NCI-H1417 (cell line): ENCODE measurements around the gene SLC12A3.

ENCODE experiments used
- DNase-seq, 3 experiments: peaks; one replicate each; lab custom pipeline; 2025; lab: John Stamatoyannopoulos, UW

SLC12A3 gene

DNA sequence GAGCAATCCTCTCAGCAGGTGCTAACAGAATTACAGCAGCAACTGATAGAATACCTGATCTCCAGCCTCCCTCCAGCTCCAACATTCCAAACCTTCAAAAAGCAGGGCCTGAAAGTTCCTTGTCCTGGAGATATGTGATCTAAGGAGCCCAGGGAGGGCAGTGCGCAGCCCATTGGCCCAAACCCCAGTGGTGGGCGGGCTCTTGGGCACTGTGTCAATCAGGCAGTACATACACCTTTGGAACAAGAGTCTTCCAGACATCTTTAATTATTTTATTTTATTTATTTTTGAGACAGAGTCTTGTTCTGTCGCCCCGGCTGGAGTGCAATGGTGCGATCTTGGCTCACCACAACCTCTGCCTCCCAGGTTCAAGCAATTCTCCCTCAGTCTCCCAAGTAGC, 24.2 kb downstream of the SLC12A3 start:
- DNase-seq, result no peak

DNA sequence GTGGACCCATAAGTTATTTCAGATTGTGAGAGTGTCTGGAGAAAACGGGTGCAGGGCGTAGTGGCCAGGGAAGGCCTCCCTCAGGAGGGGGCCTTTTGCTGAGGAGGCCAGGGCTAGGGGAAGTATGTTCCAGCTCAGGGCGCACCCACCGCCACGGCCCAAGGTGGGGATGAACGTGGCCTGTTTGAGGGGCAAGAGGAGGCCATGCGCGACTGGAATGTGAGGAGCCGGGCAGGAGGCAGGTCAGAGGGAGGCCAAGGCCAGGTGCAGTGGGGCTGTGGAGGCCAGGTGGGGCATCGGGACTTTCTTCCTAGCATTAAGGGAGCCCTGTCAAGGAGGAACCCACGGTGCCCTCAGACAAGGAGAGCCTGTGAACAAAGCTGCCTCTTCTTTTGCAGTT, 26.7 kb downstream of the SLC12A3 start:
- no peak for DNase-seq

DNA sequence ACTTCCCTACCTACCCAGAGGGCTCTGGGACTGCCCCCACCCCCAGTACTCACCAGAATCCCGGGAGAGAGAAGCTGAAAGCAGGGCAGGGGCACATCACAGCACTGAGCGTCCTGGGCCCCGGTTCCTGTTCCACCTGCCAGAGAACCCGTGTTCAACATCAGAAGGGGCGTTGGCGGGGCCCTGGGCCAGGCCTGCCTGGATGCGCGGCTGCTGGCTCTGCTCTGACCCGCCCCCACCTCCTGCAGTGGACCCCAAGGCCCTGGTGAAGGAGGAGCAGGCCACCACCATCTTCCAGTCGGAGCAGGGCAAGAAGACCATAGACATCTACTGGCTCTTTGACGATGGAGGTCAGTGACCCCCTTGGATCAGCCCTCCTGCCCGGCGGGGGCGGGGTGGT, 27.7 kb downstream of the SLC12A3 start:
- DNase-seq, result no peak

DNA sequence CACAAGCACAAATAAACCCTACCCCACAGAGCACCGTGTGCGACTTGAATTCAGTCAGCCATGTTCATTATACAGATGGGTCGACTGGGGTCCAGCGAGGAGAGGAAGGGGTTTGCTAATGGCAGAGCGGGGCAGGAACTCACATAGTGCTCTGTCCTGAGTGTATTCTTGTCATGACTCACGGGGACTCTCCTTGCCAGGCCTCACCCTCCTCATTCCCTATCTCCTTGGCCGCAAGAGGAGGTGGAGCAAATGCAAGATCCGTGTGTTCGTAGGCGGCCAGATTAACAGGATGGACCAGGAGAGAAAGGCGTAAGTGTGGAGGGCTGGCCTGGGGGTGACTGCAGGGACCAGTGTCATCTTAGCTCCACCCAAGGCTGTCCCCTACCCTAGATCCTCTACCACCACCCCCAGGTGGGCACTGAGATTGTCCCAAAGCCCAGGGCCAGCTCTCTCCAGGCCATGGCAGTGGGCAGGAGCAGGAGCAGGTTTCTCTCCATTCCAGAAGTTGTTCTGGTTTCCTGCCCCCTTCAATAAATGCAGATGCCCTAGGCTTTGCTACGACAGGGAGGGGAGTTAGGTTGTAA, 29.4 kb downstream of the SLC12A3 start:
- DNase-seq, result no peak

DNA sequence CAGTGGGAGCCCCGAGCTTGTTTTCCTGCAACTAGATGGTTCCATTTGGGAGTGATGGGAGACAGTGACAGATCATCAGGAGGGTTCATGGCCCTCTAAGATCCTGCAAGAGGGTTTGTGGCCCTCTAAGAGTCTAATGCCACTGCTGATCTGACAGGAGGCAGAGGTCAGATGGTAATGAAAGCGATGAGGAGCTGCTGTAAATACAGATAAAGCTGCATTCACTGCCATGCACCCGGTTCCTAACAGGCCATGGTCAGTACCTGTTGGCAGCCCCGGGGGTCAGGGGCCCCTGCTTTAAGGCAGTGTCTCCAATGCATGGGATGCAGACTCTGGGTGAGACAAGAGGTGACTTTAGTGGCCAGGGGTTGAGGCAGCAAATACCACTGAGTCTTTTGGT, 30.8 kb downstream of the SLC12A3 start:
- DNase-seq, result no peak

DNA sequence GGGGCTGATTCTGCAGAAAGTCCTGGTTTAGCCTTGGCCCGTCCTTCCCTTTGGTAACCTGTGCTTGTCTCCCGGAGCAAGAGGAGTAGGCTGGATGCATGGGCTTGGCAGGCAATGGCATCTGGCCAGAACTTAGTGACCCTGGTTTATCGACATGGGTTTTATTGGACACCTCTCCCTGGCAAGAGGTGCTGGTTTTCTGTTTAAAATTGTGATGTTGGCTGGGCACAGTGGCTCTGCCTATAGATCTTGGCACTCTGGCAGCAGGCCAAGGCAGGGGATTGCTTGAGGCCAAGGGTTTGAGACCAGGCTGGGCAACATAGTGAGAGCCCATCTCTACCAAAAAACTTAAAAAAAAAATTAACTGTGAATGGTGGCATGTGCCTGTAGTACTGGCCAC, 31.2 kb downstream of the SLC12A3 start:
- DNase-seq, result no peak

DNA sequence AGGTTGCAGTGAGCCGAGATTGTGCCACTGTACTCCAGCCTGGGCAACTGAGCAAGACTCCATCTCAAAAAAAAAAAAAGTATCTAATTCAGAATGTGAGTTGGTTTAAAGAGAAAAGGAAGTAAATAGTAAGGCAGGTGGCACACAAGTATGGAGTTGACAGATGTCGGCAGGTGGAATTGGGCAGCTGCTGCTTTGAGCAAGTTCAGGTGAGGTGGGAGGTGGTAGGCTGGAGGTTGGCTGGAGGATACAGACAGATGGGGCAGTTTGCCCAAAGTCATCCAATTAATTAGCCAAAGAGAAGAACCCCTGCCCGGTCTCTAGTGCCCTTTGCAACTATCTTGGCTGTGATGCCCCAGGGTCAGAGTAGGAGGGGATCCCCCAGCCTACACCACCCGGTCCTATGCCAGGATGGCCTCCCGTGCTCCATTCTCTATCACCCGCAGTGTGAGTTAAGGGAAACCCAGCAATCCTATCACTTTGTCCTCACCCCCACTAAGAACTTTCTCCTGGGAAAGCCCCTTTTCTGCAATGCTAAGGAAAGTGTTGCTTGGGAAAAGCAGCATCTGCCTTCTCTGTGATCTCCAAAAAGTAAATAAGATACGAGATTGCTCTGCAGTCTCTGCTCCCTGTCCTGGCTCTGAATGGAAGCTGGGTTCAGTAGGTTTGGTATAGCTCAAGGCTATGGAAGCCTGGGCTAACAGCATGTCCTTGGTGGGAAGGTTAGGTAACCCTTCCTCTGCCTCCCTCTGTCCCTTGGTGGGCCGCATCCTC, 32.2 kb downstream of the SLC12A3 start:
- peak in 1 of 3 experiments; percentile 10 for DNase-seq

DNA sequence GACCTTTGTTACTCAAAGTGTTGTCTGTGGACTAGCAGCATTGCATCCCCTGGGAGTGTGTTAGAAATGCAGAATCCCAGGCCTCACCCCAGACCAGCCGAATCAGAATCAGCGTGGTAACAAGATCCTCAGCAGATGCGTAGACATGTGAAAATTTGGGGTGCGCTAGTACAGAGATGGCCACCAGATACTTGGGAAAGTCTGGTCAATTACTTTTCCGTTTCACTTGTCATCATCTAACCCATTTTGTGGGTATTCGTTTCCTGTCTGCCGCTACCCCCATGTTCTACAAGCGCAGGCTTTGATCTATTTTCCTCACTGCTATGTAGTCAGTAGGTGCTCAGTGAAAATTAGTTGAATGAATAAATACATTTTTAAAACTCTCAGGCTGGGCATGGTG, 33.8 kb downstream of the SLC12A3 start:
- DNase-seq, result no peak

DNA sequence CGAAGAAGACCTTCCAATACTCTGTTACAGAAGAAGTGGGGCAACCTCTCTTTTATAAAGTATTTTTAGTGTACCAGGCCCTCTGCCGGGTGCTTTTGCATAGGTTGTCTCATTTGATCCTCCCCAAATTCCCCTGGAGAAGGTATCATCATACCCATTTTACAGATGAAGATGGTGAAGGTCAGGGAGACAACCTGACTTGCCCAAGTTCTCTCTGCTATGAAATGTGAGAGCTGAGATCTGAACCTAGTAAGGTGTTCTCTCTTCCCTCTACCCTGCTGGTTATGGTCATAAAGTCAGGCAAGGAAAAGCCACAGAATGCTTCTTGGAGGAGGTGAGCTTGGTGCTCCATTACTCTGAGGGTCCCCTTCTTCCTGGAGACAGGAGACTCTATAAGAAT, 38.9 kb downstream of the SLC12A3 start:
- DNase-seq, result no peak

DNA sequence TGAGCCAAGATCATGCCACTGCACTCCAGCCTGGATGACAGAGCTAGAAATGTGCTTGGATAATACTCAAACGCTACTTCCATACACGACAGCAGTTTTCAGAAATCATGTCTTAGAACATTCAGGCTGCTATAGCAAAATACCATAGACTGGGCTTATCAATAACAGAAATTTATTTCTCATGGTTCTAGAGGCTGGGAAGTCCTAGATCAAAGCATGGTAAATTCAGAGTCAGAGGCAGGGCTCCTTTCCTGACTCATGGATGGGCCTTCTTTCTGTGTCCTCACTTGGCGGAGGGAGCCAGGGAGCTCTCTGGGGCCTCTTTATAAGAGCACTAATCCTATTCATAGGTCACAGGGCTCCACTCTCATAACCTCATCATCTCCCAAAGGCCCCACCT, 42.4 kb downstream of the SLC12A3 start:
- DNase-seq, result no peak

DNA sequence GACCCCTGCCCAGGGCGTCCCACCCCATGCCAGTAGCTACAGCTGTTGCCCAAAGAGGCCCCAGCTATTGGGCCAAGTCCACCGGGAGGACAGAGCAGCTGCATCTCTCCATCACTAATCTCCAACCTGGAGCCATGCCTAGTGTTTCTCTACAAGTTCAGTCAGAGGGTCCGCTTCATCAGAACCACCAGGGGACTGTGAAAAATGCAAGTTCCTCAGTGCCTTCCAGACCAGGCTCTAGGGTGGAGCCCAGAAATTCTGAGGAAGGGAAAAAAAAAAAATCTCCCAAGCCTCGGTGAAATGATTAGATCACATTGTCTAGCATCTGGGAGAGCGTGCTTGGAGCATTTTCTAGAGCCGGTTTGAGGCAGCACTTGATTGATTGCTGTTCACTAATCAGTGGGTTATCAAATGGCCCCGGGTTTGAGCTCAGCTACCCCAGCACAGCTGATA, 44.5 kb downstream of the SLC12A3 start:
- DNase-seq, result no peak

DNA sequence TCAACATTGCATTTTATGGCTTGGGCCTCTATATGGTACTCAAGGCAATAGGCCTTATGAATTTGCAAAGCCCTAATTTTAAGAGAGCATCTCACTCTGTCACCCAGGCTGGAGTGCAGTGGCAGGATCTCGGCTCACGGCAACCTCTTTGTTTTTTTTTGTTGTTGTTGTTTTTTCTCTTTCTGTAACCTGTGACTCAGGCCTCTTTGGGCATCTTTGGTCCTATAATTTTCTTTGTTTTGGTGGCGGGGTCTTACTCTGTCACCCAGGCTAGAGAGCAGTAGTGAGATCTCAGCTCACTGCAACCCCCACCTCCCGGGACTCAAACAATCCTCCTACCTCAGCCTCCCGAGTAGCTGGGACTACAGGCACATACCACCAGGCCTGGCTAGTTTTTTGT, 45.1 kb downstream of the SLC12A3 start:
- DNase-seq, result no peak

DNA sequence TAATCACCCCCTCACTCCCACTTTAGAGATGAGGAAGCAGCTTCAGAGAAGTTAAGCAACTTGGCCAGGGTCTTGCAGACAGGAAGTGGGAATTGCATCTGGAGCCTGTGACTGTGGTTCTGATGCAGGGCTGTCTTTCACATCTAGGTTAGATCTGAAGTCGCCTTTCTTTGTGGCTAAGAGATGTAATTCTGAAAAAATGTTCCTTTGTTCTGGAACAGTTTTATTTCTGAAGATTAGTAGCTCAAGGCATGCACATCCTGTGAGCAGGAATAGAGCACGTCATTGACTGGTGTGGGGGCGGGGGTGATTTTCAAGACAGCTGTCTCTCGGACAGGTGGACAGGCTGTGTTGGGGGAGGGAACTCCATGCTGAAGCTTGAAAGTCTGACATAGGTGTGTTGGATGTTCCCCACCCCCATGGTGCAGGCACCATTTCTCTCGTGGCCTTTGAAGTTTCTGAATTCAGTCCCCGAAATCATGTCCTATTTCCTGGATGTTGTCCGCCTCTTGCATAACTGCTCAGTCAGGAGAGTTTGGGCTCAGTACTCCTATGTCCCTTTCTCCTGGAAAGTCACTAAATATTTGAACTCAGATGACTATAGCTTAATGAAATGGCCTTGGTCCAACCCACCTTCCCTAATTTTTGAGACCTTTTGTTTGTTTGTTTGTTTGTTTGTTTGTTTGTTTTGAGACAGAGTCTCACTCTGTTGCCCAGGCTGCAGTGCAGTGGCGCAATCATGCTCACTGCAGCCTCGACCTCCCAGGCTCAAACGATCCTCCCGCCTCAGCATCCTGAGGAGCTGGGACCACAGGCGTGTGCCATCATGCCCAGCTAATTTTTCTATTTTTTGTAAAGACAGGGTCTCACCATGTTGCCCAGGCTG, 45.9 kb downstream of the SLC12A3 start:
- peak in 1 of 3 experiments; percentile 12 for DNase-seq

DNA sequence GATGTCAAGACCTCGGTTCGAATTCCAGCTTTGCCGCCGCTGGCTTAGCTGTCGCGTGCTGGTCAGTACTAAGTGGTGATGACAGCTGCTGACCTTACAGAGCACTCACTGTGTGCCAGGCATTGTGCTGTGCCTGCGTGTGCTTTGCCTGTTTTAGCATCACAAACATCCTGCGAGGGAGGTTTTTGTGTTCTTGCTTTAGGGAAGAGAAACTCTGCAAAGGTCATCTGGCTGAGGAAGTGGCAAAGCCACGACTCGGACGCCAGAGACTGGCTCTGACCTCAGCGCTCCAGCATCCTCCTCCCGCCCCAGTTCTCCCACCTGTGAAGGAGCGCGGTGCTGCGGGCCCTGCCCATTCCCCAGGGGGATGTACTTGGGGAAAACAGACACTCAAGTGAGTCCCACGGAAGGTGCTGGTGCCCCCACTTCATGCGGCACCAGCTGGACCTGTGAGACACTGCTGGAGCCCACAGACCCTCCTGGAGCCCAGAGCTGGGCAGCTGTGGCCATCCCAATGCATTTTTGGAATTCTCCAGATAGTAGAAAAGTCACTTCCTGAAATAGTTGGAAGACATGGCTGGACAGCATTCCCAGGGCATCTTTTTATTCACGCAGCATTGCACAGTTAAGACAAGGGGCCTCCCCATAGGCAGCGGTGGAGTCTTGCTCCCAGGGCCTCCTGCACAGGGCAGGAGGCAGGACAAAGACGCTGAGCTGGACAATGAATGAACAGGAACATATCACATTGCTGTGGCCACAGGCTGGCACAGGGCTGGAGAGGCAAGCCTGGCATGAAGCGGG, 47.0 kb downstream of the SLC12A3 start:
- no peak for DNase-seq

DNA sequence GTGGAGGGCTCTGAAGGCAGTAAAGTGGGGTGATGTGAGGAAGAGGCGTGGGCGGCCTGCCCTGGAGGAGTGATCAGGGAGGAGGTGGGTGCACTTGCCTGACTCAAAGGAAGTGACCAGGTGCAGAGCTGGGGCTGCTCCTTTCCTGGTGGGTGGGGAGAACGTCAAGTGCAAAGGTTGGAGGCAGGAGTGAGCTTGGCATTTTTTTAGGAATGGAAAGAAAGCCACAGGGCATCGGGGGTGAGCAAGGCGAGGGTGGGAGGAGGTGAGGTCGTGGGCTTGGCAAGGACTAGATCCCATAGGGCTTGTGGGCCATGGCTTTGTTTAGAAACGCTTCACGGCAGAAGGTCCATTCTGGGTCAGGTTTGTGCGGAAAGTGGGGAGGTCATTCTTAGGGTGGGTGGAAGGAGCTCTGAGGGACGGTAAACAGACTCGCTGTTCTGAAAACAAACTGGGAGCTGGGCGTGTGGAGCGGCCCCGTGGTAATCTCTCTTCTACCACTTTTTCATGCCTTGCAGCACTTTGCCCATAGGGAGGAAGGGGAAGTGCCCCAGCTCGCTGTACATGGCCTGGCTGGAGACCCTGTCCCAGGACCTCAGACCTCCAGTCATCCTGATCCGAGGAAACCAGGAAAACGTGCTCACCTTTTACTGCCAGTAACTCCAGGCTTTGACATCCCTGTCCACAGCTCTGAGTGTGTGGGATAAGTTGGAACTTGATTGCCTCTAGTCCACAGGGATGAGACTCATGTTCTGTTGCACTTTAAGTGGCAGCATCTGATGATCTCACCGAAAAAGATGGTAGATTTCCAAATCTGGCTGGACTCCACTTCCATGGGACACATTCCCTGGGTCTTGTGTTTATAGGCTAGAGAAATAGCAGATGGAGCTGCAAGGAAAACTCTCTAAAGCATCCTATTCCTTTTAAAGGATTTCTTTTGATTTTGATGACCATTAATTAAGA, 48.0 kb downstream of the SLC12A3 start:
- no peak for DNase-seq

DNA sequence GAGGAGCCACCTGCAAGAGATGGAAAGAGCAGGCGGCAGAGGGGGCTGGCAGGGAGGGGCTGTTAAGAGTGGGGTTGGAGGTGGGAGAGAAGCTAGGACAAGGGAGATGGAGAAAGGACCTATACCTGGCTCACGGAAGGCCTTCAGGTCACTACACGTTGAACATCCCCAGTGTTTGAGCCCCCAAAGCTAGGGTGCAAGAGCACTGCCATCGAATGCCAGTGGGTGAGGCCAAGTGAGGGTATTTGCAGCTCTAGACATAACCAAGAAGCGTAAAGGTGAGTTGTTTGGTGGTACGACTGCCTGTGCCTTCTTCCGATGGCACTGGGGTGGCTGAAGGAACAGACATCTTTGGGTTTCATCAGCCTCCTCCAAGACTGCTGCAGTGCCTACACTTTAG, 49.9 kb downstream of the SLC12A3 start:
- no peak for DNase-seq

DNA sequence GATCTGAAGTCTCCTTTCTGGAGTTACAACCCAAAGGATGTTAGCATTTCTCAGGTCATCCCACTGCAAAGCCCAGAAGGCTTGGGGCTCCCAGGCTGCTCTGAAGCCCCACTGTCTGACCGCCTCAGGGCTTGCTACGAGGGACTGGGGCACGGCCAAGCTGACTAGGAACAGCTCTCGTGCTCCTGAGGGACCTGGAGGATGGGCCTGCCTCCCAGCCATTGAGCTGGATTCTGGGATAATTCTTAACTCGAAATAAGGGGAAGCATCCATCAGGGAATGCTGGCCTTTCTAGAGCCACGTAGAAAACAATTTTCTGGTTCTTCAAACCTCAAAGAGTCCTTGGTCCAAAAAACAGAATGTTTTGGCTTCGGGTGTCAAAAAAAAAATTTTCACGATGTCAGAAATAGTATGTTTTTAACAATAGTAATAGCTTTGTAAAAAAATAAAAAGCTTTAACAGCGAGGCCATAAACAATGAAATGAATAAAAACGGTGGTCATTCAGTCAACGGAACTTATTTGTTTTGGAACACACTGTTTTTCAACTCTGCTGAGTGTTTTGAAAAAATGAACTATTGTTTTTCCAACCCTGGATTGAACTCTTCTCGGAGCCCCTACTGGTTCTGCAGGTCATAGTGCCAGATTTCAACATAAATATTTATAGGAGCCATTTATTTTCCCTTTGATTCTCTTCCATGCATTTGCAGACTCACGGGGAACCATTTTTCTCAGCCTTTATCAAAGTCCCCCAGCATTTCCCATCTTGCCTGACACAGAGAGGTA, 50.5 kb downstream of the SLC12A3 start:
- no peak for DNase-seq

DNA sequence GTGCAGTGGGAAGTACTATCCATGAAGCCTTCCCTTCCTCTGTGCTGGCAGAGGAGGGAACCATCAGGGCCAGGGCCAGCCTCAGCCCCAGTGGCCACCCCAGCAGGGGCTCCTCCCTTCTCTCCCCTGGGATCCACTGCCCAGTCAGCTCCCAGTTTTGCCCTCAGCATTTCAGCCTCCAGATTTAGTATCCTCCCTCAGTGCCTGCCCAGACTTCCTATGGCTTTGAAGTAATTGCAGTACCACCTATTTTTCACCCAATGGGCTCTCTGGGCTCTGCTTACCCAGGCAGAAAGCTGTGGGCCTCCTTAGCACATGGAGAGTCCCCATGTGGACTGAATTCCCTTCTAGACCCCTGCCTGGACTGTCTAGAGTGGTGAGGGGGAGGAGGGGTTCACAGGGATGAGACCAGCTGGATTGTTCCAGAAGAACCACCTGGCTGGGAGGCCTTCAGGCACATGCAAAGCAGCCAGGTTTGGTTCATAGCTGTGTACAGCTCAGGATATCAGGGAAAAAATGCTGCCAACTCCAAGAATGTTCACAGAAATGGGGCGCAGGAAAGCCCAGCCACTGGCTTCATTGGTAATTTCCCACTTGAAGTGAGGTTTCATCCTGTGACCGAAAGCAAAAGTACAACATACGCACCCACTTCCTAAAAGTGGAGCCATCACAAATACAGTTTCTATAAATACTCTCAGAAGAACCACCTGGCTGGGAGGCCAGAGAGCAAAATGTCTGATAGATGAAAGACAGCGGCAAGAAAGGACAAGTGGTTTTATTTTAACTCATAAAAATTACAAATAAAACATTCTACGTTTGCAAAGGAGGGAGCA, 51.8 kb downstream of the SLC12A3 start:
- DNase-seq, result no peak

DNA sequence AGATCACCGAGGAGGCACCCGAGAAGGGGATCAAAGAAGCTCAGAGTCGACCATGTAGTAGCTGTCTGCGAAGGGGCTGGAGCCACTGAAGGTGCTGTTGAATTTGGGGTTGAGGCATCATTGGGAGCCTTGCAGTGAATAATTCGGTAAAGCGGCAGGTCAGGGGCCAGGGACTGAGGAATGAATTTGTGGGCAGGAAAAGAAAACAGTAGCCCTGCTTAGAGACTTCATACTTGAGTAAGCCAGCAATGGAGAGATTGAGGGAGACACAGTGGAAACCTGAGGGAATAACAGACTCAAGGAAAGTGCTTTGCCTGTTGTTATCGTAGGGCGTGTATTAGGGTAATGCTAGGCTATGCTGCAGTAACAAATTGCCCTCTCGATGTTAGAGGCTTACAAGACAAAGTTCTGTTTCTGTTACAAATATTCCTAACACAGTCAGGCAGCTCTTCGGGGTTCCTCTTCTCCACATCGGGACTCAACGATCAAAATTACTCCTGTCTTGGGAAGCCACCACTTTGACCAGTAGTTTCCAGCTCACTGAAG, 53.5 kb downstream of the SLC12A3 start:
- no peak for DNase-seq
